Stimulated activated CD8-positive, alpha-beta memory T cell treated with anti-CD3 and anti-CD28 coated beads, Interleukin-7, amount 100 ng/mL, for 1 hour (primary cell): Measurements from ENCODE around the gene MT1G.
"Not testable (repeated sequence)": the region's sequence is repeated elsewhere in the genome, so short reads cannot be mapped to it uniquely, and the experiment has no call there.

Experiments
- DNase-seq, 2 donors: peaks; one replicate each; pipeline ENCODE4 v3.0.0-alpha.2; 2020; ENCODE audit warnings: low read depth in 2 of 2

The MT1G gene

DNA sequence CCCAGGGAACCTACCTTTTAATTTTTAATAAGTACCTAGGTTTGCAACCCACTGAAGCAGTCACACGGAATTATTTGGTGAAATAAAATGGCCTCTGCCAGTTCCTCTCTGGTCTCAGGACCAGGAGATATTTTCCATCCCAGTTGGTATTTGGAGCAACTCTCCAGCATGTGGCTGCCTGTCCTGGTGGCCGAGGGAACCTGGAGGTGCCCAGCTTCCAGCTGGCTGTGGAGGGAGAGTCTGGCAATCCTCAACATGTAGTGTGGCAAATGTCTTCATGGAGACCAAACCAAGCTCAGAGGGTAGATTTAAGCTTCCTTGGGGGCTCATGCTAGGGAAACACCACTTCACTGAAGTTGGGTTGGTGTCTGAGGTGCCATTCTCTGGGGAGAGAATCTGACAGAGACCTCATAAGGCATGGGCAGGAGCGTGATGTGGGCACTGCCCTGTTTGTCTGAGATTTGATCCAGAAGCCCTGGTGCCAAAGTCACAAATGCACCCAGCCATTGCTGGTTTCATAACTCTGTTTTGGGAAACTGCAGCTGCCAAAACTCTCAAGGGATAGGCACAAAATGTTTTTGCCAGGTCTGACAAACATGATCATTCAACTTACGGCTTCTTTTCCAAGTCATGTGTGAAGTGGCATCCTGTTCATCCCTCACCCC, 17.2 kb upstream of the MT1G start:
- DNase-seq: no peak

DNA sequence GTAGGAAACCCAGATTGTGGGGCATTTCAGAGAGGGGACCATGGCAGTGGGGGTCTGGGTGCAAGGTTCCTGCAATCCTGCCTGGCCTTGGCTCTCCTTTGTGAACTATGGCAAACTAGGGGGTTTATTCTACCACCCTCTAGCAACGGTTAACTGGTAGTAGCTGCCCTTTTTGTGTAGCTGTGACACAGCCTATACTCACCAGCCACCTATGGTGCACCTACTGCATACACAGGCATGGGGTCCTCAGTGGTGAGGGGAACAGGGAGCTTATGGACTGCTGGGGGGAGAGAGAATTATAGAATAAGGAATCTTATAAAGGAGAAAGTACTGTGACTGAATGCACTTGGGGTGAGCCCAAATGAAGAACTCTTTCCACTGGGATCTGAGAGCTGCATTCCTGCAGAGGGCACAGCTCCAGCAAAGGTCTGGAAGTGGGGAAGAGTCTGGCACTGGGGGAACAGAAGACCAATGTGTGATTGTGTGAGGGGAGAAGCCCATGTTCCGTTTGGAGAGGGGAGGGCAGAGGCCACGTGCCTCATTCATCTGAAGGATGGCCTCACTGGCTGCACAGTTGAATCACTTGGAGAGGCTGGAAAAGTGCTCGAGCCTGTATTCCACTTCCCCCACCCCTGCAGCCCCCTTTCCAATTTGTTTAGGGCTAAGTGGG, 16.5 kb upstream of the MT1G start:
- DNase-seq: no peak

DNA sequence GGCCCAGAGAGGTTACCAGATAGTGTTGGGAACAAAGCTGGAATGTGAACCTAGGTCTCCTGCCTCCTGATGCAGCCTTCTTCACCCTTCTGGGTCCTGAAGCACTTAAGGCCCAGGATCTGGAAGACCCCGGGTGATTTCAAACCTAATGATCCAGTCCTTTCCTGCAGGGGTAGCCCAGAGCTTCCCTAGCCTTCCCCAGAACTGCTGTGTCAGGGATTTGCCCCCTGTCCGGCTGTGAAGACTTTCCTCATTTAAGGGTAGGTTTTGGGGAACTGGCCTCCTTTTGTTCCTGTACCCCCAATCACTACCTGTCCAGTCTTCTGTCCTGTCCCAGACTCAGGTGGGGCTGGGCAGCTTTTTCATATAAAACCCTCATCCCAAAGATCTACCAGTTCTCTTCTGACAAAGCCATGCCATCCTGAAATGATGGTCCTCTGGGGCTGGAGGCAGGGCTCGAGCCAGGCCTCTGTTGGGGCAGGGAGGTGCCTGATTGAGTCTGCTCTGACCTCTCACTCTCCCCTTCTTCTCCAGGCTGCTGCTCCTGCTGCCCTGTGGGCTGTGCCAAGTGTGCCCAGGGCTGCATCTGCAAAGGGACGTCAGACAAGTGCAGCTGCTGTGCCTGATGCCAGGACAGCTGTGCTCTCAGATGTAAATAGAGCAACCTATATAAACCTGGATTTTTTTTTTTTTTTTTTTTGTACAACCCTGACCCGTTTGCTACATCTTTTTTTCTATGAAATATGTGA, 15.7 kb upstream of the MT1G start:
- DNase-seq: no peak

DNA sequence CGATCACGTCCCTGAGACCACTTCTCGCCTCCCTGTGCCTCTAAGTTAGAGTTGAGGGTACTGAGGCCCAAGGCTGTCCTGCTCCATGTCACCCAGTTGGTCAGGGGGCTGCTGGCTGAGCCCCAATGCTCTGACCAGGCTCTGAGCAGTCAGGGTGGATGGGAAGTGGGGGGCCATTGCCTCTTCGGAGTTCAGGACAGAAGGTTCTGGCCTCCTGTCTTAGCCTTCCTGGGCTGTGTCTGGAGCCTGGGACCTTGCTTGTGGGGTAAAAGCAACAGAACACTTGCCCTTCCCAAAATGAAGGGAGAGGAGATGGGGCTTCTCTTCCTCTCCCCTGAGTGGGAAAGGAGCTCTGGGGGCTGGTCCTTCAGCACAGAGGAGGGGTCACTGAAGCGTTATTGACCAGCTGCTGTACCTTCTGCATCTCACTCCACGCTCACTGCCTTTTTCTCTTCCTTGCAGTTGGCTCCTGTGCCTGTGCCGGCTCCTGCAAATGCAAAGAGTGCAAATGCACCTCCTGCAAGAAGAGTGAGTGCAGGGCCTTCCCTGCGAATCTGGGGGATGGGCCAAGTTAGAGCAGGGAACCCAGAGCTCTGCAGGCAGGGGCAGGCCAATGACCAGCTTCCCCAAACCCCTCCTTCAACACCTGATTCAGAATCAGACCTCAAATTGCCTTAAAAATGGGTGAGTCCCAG, 15.0 kb upstream of the MT1G start:
- no peak for DNase-seq

DNA sequence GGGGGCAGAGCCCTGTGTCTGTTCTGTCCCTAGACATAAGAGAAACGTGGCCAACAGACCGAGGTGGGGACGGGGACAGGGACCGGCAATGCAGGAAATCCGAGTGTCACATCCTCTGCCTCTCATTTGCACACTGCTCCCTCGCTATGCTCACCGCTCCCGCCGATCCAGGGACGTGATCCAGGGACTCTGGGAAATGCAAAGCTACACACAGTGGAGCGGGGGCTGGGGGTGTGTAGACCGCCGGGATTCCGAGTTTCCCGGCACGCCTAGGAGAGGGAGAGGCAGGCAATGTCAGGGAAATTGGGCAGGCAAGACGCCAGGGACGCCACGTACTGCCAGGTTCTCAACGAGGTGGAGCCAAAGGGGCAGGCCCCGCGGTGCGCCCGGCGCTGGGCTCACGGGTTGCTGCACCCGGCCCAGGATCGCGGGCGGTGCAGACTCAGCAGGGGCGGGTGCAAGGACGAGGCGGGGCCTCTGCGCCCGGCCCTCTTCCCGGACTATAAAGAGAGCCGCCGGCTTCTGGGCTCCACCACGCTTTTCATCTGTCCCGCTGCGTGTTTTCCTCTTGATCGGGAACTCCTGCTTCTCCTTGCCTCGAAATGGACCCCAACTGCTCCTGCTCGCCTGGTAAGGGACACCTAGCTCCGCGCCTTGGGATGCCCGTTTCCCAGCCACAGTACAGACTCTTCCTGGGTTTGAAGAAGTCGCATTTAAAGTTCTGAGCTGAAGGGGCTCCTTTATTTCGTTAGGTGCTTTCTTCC, 14.3 kb upstream of the MT1G start, which contains the start of gene MT1X:
TSS of gene MT1X (plus strand) at position 532 of the 764 bp plus-strand sequence. CDS start at position 603, 71 bp downstream.
- peak; percentile 68 to 77 for DNase-seq

DNA sequence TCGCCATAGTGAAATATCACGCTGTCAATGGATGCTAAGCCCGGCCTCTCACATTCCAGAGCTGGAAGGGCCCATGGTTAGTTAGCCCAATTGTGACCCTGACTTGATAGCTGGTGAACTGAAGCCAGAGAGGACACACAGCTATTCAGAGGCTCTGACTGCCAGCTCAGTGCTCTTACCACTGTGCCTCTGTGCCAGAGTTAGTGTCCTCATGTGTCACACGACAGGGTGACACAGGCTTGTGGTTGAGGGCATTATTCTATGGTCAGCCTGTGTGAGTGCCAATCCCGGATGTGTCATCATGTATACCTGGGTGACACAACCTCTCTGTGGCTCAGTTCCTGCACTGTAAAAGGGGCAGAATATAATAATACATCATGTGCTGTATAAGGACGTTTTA, 12.0 kb upstream of the MT1G start:
- DNase-seq: no peak

DNA sequence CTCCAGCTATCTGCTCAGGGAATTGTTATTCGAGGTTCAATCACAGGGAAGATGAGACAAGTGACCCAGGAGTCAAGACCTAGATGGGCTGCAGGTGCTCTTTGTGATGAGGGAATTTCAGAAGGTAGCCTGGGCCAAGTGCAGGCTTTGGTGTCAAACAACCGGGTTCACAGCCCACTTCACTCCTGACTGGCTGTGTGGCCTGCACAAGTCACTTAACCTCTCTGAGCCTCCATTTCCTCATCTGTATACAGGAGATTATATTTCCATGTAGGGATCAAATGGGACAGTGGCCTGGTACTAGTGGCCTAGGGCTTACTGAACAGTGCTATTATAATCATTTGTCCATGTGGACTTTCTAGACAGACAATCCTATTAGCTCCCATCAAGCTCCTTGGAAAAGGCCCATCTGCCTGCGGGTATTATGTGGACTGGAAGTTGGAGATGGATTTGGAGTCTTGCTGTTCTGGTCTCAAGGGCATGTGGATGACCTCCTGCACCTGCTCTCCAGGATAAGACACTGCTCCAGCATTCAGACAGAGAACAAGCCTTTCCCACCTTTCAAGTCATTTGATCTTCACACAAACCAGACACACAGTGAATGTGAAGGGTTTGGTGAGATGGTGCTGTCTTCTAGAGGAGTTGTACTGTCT, 11.3 kb upstream of the MT1G start:
- DNase-seq: no peak

DNA sequence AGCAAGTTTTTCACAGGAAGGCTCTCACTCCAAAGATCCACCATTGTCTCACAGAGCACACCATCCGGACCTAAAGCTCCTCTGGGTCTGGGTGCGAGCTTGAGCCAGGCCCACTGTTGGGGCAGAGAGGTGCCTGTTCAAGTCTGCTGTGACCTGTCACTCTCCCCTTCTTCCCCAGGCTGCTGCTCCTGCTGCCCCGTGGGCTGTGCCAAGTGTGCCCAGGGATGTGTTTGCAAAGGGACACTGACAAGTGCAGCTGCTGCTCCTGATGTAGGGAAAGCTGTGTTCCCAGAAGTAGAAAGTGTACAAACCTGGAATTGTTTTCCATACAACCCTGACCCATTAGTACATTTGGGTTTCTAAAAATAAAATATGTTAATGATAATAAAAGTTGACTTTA, 9.6 kb upstream of the MT1G start:
- DNase-seq: no peak

DNA sequence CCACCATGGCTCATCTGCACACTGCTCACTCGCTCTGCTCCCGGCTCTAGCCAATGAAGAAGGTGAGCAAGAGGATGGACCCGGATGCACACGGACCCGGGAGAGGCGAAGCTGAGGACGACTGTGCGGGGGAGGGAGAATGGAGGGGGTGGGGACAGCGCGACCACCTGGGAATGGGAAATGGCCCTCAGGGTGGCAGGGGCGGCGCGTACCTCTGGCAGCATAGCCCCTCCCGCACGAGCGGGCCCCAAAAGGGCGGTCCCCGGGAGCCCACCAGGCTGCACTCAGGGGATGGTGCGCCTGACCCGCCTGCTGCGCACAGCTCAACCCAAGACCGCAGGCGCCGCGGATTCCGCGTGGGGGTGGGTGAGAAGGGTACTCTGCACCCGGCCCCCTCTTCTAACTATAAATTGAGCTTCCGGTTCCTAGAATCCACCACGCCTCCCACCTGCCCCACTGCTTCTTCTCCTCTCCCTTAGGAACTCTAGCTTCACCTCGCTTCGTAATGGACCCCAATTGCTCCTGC, 7.9 kb upstream of the MT1G start:
- DNase-seq: no peak

DNA sequence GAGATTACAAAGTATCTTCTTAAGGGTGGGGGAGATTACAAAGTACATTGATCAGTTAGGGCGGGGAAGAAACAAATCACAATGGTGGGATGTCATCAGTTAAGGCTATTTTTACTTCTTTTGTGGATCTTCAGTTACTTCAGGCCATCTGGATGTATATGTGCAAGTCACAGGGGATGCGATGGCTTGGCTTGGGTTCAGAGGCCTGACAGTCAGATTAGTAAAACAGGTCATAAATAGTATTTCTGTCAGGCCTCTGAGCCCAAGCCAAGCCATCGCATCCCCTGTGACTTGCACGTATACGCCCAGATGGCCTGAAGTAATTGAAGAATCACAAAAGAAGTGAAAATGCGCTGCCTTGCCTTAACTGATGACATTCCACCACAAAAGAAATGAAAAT, 6.7 kb upstream of the MT1G start:
- not testable (repeated sequence) for DNase-seq

DNA sequence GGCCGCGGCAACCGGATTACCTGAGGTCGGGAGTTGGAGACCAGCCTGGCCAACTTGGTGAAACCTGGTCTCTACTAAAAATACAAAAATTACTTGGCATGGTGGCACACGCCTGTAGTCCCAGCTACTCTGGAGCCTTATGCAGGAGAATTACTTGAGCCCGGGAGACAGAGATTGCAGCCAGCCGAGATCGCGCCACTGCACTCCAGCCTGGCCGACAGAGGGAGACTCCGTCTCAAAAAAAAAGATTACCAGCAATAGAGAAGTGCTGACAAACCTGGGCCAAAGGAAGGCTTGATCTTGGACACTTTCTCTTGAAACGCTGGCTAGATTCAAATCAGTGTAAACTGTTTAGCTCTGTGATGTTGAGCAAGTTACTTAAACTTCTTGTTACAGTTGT, 6.1 kb upstream of the MT1G start:
- no peak for DNase-seq

DNA sequence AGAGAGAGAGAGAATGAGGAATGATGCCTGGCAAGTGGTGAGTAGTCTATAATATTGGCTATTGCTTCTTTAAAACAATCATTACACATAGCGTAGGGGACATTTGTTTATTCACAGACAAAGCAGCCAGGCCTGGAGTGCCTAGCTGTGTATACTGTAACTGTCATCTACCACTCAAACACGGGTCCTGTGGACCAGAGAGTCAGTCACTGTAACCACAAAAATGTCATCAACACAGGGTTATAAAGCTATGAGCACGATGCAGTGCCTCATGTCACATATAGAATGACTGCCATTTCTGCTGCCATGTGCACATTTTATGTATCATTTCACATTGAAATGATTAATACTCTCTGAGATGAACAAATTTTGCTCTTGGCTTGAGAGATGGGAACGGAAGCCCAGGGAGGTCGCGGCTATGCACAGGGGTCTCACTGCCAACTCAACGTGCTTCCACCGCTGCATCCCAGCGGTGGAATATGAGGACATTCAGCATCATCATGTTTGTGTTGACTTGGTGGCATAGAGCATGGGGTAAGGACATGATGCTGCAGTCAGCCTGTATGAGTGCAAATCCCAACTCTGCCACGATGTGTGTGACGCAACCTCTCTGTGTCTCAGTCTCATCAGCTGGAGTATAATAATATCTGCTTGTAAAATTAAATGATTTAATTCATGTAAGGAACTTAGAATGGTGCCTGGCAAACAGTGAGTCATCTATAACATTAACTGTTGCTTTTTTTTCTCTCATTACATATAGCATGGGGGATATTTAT, 5.1 kb upstream of the MT1G start:
- DNase-seq: no peak

DNA sequence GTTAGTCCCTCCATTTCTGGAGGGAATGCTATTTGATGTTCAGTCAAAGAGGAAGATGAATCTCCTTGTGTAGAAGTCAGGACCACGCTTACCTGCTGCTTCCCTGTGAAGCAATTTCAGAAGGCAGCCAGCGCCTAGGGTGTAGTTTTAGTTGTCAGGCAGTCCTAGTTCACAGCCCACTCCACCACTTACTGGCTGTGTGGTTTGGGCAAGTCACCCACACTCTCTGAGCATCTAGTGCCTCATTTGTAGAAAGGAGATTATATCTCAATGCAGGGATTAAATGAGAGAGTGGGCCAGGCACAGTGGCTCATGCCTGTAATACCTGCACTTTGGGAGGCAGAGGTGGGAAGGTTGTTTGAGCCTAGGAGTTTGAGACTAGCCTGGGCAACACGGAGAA, 4.3 kb upstream of the MT1G start:
- DNase-seq: not testable (repeated sequence)

DNA sequence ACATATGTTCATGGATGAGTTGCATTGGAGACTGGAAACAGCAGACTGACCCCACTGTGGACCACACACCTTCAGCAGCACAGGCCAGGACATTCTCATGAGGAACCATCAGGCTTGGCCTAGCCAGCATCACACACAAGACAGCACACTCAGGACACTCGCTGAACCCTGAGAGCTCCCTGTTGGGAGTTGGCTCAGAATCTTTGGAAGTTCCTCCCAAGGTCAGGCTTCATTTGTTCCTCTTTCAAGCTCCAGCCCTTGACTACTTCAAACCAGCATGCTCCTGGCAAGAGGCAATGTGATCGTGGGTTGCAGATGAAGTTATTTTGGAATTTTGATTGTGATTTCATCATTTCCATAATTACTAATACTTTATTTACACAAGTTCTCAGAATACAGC, 3.8 kb upstream of the MT1G start:
- DNase-seq: not testable (repeated sequence)

DNA sequence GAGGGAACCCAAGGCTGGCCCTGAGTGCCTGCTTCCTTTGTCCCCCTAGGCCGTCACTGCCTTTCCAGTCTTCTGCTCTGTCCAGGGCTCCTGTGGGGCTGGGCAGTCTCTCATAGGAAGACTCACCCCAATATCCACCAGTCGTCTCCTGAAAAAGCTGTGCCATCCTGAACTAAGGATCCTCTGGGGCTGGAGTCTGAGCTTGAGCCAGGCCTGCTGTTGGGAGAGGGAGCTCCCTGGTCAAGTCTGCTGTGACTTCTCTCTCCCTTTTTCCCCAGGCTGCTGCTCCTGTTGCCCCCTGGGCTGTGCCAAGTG, 2.7 kb upstream of the MT1G start:
- DNase-seq: no peak

DNA sequence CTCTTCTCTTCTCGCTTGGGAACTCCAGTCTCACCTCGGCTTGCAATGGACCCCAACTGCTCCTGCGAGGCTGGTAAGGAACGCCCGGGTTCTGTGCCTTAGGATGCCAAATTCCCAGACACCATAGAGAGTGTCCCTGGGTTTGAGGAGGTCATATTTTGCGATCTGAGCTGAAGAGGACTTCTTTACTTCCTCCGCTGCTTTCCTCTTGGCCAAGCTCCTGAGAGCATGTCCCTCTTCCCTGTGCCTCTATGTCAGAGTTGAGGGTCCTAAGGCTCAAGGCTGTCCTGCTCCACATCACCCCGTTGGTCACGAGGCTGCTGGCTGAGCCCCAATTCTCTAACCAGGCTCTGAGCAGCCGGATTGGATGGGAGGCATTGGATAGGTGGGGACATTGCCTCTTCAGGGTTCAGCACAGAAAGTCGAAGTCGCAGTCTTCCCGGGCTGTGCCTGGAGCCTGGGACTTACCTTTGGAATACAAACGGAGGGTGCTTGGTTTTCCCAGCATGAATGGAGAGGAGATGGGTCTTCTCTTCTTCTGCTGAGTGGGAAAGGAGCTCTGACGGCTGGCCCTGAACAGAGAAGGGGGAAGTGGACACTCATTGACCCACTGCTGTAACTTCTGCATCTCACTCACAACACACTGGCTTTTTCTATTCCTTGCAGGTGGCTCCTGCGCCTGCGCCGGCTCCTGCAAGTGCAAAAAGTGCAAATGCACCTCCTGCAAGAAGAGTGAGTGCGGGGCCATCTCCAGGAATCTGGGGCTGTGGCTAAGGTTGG, 2.2 kb upstream of the MT1G start:
- no peak for DNase-seq

DNA sequence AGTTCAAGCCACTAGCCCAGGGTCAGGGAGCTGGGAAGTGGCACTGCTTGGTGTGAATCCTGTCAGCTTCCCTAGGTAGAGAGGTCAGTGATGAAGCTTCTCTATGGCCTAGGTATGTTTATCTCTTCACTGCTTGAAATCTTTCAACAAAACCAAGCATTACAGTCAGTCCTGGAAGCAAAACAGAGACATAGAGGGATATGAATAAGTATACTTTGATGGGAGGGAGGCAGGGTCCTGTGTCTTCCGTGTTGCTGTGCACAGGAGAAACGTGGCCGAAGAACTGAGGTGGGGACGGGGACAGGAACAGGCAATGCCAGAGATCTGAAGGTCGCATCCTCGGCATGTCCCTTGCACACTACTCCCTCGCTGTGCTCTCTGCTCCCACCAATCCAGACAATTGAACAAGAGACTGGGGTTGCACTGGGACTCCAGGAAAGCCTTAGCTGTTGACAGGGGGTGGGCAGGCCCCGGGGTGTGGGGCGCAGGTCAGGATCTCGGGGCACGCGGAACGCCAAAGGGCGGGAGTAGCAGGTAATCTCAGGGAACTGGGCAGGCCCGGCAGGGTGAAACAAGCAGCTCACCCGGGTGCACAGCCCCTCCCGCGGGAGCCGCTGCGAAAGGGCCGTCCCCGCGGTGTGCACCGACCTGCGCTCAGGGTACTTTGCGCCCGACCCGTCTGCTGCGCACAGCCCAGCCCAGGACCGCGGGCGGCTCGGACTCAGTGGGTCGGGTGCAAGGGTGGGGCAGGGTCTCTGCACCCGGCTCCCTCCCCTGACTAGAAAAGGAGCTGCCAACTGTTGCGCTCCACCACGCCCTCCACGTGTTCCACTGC, 1.4 kb upstream of the MT1G start, which contains the start of gene MT1H:
TSS of gene MT1H (plus strand) at position 810 of the 835 bp plus-strand sequence. CDS start 71 bp downstream, outside the sequence.
- DNase-seq: no peak
